Measurements from ENCODE around the gene PKP2.

DNA sequence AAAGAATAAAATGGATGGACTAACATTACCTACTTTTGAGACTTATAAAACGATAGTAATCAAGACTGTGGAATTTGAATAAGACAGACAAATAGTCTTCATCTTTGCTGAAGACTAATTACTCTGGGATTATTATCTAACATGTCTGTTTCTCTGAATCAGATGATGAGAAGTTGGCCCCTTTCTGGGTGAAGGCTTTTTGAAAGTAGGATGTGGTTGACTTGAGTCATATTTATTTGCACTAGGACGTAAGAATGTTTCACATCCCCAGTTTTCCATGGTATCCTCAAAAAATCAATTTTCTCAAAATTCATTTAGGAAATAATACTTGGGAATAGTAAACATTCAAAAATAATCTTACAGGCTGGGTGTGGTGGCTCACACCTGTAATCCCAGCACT is 31.8 kb downstream of the PKP2 start:
- TF ChIP-seq, protein P1, sequence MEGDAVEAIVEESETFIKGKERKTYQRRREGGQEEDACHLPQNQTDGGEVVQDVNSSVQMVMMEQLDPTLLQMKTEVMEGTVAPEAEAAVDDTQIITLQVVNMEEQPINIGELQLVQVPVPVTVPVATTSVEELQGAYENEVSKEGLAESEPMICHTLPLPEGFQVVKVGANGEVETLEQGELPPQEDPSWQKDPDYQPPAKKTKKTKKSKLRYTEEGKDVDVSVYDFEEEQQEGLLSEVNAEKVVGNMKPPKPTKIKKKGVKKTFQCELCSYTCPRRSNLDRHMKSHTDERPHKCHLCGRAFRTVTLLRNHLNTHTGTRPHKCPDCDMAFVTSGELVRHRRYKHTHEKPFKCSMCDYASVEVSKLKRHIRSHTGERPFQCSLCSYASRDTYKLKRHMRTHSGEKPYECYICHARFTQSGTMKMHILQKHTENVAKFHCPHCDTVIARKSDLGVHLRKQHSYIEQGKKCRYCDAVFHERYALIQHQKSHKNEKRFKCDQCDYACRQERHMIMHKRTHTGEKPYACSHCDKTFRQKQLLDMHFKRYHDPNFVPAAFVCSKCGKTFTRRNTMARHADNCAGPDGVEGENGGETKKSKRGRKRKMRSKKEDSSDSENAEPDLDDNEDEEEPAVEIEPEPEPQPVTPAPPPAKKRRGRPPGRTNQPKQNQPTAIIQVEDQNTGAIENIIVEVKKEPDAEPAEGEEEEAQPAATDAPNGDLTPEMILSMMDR (conservative IDR thresholded peaks at IDR 0.05; ENCODE audit: low read length): no peak
- TF ChIP-seq EZH2phosphoT487 (IDR thresholded peaks at IDR 0.05; ENCODE audit: borderline replicate concordance, low read depth, low read length): no peak

Data from OCI-LY7 (cell line).